Breast epithelium (tissue), 4 donors: ENCODE measurements around the gene FICD. TPM values are rescaled to one million over a fixed set of nuclear protein-coding genes. Genes with fewer than 3 reads are reported as not detected.
A peak's percentile ranks its signal among the peaks of the same experiment; 100 is the strongest.

ENCODE experiments used
- DNase-seq, 2 donors: peaks; one replicate each; pipeline ENCODE4 v3.0.0-alpha.2; 2019; ENCODE audit warnings: low spot score in 2 of 2
- H3K27ac ChIP-seq, 2 donors: fragments of 200-600 bp; sonication (generic) in 1 of 2; one replicate each; pipeline ENCODE4 v1.5.1; 2016 to 2019; ENCODE audit warnings: mild to moderate bottlenecking in 1 of 2
- H3K27me3 ChIP-seq, 2 donors: fragments of 200-600 bp; sonication (generic) in 1 of 2; one replicate each; pipeline versions ENCODE4 v1.5.1 to v1.6.0; 2017 to 2019; ENCODE audit warnings: control low read depth in 1 of 2, mild to moderate bottlenecking in 1 of 2
- H3K36me3 ChIP-seq: fragments of 200-600 bp; one replicate; pipeline ENCODE4 v1.5.1; 2019
- H3K4me1 ChIP-seq, 2 donors: fragments of 200-600 bp; sonication (generic); one replicate each; pipeline ENCODE4 v1.5.1; 2016 to 2019; ENCODE audit warnings: control low read depth in 1 of 2
- H3K4me3 ChIP-seq, 3 donors: fragments of 200-600 bp; sonication (generic); 1 replicate in 2 of 3; 2 replicates in 1 of 3; pipeline ENCODE4 v1.5.1; 2016 to 2019; ENCODE audit warnings: mild to moderate bottlenecking in 3 of 3, moderate library complexity in 2 of 3
- H3K9me3 ChIP-seq, 2 donors: fragments of 200-600 bp; sonication (generic) in 1 of 2; one replicate each; pipeline ENCODE4 v1.5.1; 2016 to 2019; ENCODE audit warnings: control low read depth in 1 of 2
- POLR2A ChIP-seq: fragments of 450-650 bp; IDR thresholded peaks from one replicate; pipeline ENCODE4 v1.6.1; 2016; ENCODE audit warnings: antibody characterized with exemption, mild to moderate bottlenecking, moderate library complexity
- POLR2AphosphoS5 ChIP-seq, 3 donors: sonication (generic); formaldehyde crosslinking; IDR thresholded peaks; one replicate each; pipeline ENCODE4 v1.6.1; 2017; ENCODE audit warnings: antibody characterized with exemption in 3 of 3
- intact Hi-C: fragments of 100-400 bp; cut with DNase I; formaldehyde crosslinking; loops from one replicate; pipeline ENCODE4 v1.15.1; 2023; ENCODE audit warnings: low total_unique reads
- total RNA-seq, 3 donors: library from RNA; depleted of rRNA; stranded (reverse); fragments of >200 nt; gene quantifications; one replicate each; pipeline ENCODE4 v1.1.0, GENCODE V29; 2016
- TF ChIP-seq, protein P1 (sequence below), 3 donors: fragments of 450-650 bp; IDR thresholded peaks; one replicate each; pipeline ENCODE4 v1.5.1; 2016 to 2017; ENCODE audit warnings: antibody characterized with exemption in 3 of 3, mild to moderate bottlenecking in 3 of 3, moderate library complexity in 3 of 3

Gene FICD
- total RNA-seq, 3 donors from 2014 or later, result 7.0 to 8.5 (median 8.0) TPM

DNA sequence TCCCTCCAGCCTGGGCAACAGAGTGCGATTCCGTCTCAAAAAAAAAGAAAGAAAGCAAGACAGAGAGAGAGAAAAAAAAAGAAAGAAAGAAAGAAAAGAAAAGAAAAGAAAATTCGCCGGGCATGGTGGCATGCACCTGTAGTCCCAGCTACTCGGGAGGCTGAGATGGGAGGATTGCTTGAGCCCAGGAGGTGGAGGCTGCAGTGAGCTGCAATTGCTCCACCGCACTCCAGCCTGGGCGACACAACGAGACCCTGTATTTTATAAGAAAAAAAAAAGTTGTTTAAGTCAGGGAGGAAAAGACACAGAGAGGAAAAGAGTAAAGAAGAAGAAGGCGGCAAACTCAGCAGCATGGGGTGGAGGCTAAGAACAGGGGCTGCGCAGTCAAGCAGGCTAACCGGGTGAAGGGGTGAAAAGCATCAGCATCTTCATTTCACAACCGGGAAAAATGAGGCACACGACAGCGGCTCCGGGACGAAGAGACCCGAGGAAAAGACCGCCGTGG, 557 bp upstream of the FICD start:
- Histone ChIP-seq H3K27ac (peak overlapping the region in 1 of 2 donors; percentile 45), H3K4me1 (peaks cover 0 to 8% of the 10 kb centered on the region in 2 donors), H3K36me3 (no peaks in the 10 kb centered on the region), H3K9me3 (no peaks in the 10 kb centered on the region), H3K27me3 (no peaks in the 10 kb centered on the region), H3K4me3 (peak overlapping the region; percentile 87 to 92 (median 87))
- intact Hi-C loops, result loop anchor here (10.0 kb wide), 1 partner anchor 170 kb away; no protein-coding TSS in a partner anchor
- TF ChIP-seq POLR2A, result no peak
- no peak for TF ChIP-seq POLR2AphosphoS5 (IDR thresholded peaks at IDR 0.05)
- TF ChIP-seq, protein P1, sequence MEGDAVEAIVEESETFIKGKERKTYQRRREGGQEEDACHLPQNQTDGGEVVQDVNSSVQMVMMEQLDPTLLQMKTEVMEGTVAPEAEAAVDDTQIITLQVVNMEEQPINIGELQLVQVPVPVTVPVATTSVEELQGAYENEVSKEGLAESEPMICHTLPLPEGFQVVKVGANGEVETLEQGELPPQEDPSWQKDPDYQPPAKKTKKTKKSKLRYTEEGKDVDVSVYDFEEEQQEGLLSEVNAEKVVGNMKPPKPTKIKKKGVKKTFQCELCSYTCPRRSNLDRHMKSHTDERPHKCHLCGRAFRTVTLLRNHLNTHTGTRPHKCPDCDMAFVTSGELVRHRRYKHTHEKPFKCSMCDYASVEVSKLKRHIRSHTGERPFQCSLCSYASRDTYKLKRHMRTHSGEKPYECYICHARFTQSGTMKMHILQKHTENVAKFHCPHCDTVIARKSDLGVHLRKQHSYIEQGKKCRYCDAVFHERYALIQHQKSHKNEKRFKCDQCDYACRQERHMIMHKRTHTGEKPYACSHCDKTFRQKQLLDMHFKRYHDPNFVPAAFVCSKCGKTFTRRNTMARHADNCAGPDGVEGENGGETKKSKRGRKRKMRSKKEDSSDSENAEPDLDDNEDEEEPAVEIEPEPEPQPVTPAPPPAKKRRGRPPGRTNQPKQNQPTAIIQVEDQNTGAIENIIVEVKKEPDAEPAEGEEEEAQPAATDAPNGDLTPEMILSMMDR (IDR thresholded peaks at IDR 0.05), result no peak
- DNase-seq, result no peak

DNA sequence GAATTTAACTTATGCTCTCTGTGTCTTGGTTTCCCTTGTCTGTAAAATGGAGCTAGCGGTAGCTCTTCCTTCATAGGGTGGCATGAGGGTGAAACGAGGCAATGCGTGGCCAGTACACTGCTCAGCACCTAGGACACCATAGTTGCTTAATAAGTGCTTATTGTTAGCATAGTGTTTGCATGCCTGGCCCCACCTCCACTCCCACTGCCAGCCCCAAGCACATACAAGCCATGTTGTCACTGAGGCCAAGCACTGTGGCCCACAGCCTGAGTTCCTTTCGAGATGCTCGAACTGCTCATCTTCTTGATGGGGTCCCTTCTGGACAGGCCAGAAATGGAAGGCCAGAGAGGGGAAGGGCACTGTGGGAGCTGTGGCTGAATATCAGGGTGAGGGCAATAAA, 839 bp downstream of the FICD start:
- TF ChIP-seq POLR2A (no peak), POLR2AphosphoS5 (IDR thresholded peaks at IDR 0.05) (no peak)
- TF ChIP-seq, protein P1 (IDR thresholded peaks at IDR 0.05), result no peak
- Histone ChIP-seq H3K4me1 (peaks cover 0 to 8% of the 10 kb centered on the region in 2 donors), H3K27ac (peak overlapping the region in 1 of 2 donors; percentile 77), H3K4me3 (peak overlapping the region; percentile 87 to 92 (median 87)), H3K36me3 (no peaks in the 10 kb centered on the region), H3K9me3 (no peaks in the 10 kb centered on the region), H3K27me3 (no peaks in the 10 kb centered on the region)
- DNase-seq, result no peak
- intact Hi-C loops, result loop anchor here (10.0 kb wide), 1 partner anchor 171 kb away; no protein-coding TSS in a partner anchor

DNA sequence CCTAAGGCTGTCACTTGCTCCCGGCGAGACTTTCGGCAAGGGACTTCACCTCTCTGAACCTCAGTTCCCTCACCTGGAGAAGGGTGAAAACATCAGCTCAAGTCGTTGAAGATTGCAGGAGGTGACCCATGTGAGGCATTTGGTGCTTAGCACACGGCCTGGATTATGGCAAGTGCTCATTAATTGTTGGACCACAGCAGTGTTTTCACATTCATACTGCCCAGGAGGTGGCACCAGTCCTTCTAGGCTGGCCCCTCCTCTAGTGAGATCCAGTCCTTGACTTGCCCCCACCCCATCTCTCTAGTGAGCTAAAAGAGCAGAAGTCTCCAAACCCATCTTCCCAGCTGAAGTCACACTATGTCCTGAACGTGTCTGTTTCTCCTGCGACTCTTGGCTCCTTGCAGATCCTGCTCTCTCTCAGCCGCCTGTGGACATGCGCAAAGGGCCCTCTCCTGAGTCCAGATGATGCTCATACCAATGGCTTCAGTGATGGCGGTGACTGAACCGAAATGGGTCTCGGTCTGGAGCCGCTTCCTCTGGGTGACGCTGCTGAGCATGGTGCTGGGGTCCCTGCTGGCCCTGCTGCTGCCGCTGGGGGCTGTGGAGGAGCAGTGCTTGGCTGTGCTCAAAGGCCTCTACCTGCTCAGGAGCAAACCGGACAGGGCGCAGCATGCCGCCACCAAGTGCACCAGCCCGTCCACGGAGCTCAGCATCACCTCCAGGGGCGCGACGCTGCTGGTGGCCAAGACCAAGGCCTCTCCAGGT, 1.6 kb downstream of the FICD start:
- Histone ChIP-seq H3K4me3 (peak overlapping the region in 1 of 3 donors; percentile 87), H3K27ac (no peak overlapping the region), H3K36me3 (no peaks in the 10 kb centered on the region), H3K9me3 (no peaks in the 10 kb centered on the region), H3K27me3 (no peaks in the 10 kb centered on the region), H3K4me1 (peaks cover 0 to 8% of the 10 kb centered on the region in 2 donors)
- no peak for TF ChIP-seq POLR2AphosphoS5 (IDR thresholded peaks at IDR 0.05)
- TF ChIP-seq, protein P1 (IDR thresholded peaks at IDR 0.05), result no peak
- TF ChIP-seq POLR2A, result no peak
- intact Hi-C loops, result loop anchor here (10.0 kb wide), 1 partner anchor 172 kb away; no protein-coding TSS in a partner anchor
- DNase-seq, result no peak

DNA sequence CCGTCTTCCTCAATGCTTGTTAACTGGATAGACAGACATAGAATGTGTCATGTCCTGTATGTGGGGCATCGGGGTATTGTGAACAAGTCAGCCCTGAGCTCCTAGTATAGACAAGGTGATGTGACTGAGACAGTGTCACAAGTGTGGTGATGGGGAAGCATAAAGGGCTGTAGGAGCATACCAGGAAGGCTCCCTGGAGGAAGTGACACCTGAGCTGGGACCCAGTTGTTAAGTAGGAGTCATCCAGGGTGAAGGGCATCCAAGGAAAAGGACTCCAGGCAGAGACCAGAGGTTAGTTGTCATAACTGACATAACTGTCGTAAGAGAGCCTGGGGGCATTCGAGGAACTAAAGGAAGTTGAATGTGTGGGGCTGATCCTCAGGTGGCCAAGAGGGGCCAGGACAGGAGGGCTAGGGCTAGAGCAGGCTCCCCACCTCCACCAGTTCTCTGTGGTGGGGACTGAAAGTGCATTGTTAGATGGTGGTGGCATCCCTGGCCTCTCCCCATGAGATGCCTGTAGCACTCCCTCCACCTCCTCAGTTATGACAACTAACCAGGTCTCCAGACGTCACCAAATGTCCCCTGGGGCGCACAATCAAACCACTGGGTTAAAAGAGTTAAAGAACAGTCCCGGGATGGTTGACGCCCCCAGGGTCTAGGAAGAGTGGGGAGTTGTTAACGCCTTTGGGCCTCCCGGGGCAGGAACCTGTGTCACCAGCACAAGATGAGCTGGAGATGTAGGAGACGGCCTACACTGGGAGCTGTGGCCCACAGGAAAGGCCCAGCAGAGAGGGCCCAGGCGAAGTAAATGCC, 2.4 kb downstream of the FICD start:
- Histone ChIP-seq H3K27ac (no peak overlapping the region), H3K4me3 (no peak overlapping the region), H3K9me3 (no peaks in the 10 kb centered on the region), H3K4me1 (peaks cover 0 to 8% of the 10 kb centered on the region in 2 donors), H3K36me3 (no peaks in the 10 kb centered on the region), H3K27me3 (no peaks in the 10 kb centered on the region)
- TF ChIP-seq, protein P1 (IDR thresholded peaks at IDR 0.05), result no peak
- TF ChIP-seq POLR2A (no peak), POLR2AphosphoS5 (IDR thresholded peaks at IDR 0.05) (no peak)
- intact Hi-C loops, result loop anchor here (10.0 kb wide), 1 partner anchor 173 kb away; no protein-coding TSS in a partner anchor
- no peak for DNase-seq
